Activated CD8-positive, alpha-beta memory T cell treated with anti-CD3 and anti-CD28 coated beads for 24 hours (primary cell): ENCODE results near the gene RPS6KB1.
A peak's percentile ranks its signal among the peaks of the same experiment; 100 is the strongest.
"Not testable (repeated sequence)": the region's sequence is repeated elsewhere in the genome, so short reads cannot be mapped to it uniquely, and the experiment has no call there.

Source experiments
- DNase-seq: peaks from one replicate; pipeline ENCODE4 v3.0.0-alpha.2; 2020

RPS6KB1 gene

GRCh38 chr17:59947310-59947709 is 54.4 kb downstream of the RPS6KB1 start:
- DNase-seq = not testable (repeated sequence)

GRCh38 chr17:59950049-59950448 is 57.1 kb downstream of the RPS6KB1 start:
- DNase-seq = no peak

- no peak for DNase-seq
Observed at GRCh38 chr17:59954856-59955255, 61.9 kb downstream of the RPS6KB1 start.

- not testable (repeated sequence) for DNase-seq
Observed at GRCh38 chr17:59959574-59959973, 66.7 kb downstream of the RPS6KB1 start.

- DNase-seq = no peak
Observed at GRCh38 chr17:59962739-59963318, 69.9 kb downstream of the RPS6KB1 start.

GRCh38 chr17:59963738-59964481 is 71.0 kb downstream of the RPS6KB1 start:
- no peak for DNase-seq

- peak; percentile 97 for DNase-seq
Observed at GRCh38 chr17:59964482-59965328, 71.8 kb downstream of the RPS6KB1 start, which contains the start of gene RNFT1. TSS of gene RNFT1 (minus strand) at chr17:59964740. CDS start at chr17:59964663, 77 bp downstream.

- DNase-seq = not testable (repeated sequence)
Observed at GRCh38 chr17:59971771-59972170, 78.8 kb downstream of the RPS6KB1 start.

GRCh38 chr17:59972778-59973177 is 79.9 kb downstream of the RPS6KB1 start:
- DNase-seq = no peak

- not testable (repeated sequence) for DNase-seq
Observed at GRCh38 chr17:59973483-59973882, 80.6 kb downstream of the RPS6KB1 start.

- DNase-seq = not testable (repeated sequence)
Observed at GRCh38 chr17:59975166-59975565, 82.2 kb downstream of the RPS6KB1 start.

GRCh38 chr17:59996608-59997007 is 103.7 kb downstream of the RPS6KB1 start:
- not testable (repeated sequence) for DNase-seq
